Uterus (tissue), 4 donors: ENCODE data around the gene HEPN1. TPM values are rescaled to one million over a fixed set of nuclear protein-coding genes. Genes with fewer than 3 reads are reported as not detected.
A peak's percentile ranks its signal among the peaks of the same experiment; 100 is the strongest.

Experiments used
- DNase-seq, 2 donors: peaks; one replicate each; pipeline ENCODE4 v3.0.0-alpha.2; 2019 to 2020
- H3K27ac ChIP-seq, 2 donors: fragments of 200-600 bp; sonication (generic); 1 replicate in 1 of 2; 2 replicates in 1 of 2; pipeline ENCODE4 v1.5.1; 2016 to 2018
- H3K27me3 ChIP-seq, 2 donors: fragments of 200-600 bp; sonication (generic); one replicate each; pipeline ENCODE4 v1.5.1; 2018 to 2019; ENCODE audit warnings: control low read depth in 1 of 2
- H3K36me3 ChIP-seq, 2 donors: fragments of 200-600 bp; sonication (generic); one replicate each; pipeline ENCODE4 v1.5.1; 2019; ENCODE audit warnings: control low read depth in 1 of 2
- H3K4me1 ChIP-seq, 2 donors: fragments of 200-600 bp; sonication (generic); one replicate each; pipeline ENCODE4 v1.5.1; 2018 to 2019; ENCODE audit warnings: control low read depth in 1 of 2
- H3K4me3 ChIP-seq, 2 donors: fragments of 200-600 bp; sonication (generic); 1 replicate in 1 of 2; 2 replicates in 1 of 2; pipeline ENCODE4 v1.5.1; 2018 to 2019; ENCODE audit warnings: mild to moderate bottlenecking in 1 of 2
- H3K9me3 ChIP-seq, 2 donors: fragments of 200-600 bp; sonication (generic); one replicate each; pipeline ENCODE4 v1.5.1; 2019; ENCODE audit warnings: control low read depth in 1 of 2
- CTCF ChIP-seq, 4 experiments: fragments of 200-600 bp in 2 of 4; fragments of 450-650 bp in 2 of 4; sonication (generic) in 2 of 4; IDR thresholded peaks; one replicate each; pipeline ENCODE4 v1.5.1; 2016 to 2019; ENCODE audit warnings: antibody characterized with exemption in 4 of 4, mild to moderate bottlenecking in 2 of 4, moderate library complexity in 1 of 4
- POLR2A ChIP-seq, 2 donors: fragments of 450-650 bp; IDR thresholded peaks; one replicate each; pipeline ENCODE4 v1.6.1; 2016; ENCODE audit warnings: antibody characterized with exemption in 2 of 2, mild to moderate bottlenecking in 1 of 2, moderate library complexity in 1 of 2
- intact Hi-C: fragments of 100-400 bp; cut with DNase I; formaldehyde crosslinking; loops from one replicate; pipeline ENCODE4 v1.15.1; 2023; ENCODE audit warnings: low total_unique reads
- total RNA-seq, 4 donors: library from RNA; depleted of rRNA in 3 of 4; stranded (reverse); fragments of >200 nt in 3 of 4; gene quantifications; one replicate each; pipeline versions ENCODE4 v1.1.0 to v1.2.4, GENCODE V29; 2014 to 2023
- donor health status: DM: yes; HTN: yes; CAD: no.

HEPN1 gene
- total RNA-seq, 4 donors from 2014 or later, result not detected

- no peak for TF ChIP-seq CTCF (IDR thresholded peaks at IDR 0.05)
- no peak for TF ChIP-seq POLR2A (IDR thresholded peaks at IDR 0.05)
- Histone ChIP-seq H3K4me1 (peaks cover 0 to 5% of the 10 kb centered on the region in 2 donors), H3K36me3 (no peaks in the 10 kb centered on the region), H3K27me3 (peaks cover 8 to 26% of the 10 kb centered on the region in 2 donors), H3K4me3 (no peak overlapping the region), H3K27ac (no peak overlapping the region), H3K9me3 (no peaks in the 10 kb centered on the region)
- no peak for DNase-seq
- intact Hi-C loops, result no loop called here
Observed at GRCh38 chr11:124872741-124873140, 46.3 kb upstream of the HEPN1 start.

GRCh38 chr11:124873951-124874350 is 45.1 kb upstream of the HEPN1 start:
- Histone ChIP-seq H3K4me1 (peaks cover 0 to 4% of the 10 kb centered on the region in 2 donors), H3K4me3 (no peak overlapping the region), H3K36me3 (no peaks in the 10 kb centered on the region), H3K27ac (no peak overlapping the region), H3K9me3 (no peaks in the 10 kb centered on the region), H3K27me3 (peaks cover 1 to 16% of the 10 kb centered on the region in 2 donors)
- no peak for DNase-seq
- TF ChIP-seq CTCF (IDR thresholded peaks at IDR 0.05) (no peak), POLR2A (IDR thresholded peaks at IDR 0.05) (no peak)
- intact Hi-C loops, result no loop called here

- peaks cover 0 to 4% of the 10 kb centered on the region in 2 donors for H3K4me1 ChIP-seq
- intact Hi-C loops, result no loop called here
- H3K9me3 ChIP-seq, result no peaks in the 10 kb centered on the region
- peaks cover 0 to 8% of the 10 kb centered on the region in 2 donors for H3K27me3 ChIP-seq
- no peaks in the 10 kb centered on the region for H3K36me3 ChIP-seq
- H3K27ac ChIP-seq, result no peak overlapping the region
- H3K4me3 ChIP-seq, result no peak overlapping the region
- no peak for DNase-seq
- no peak for TF ChIP-seq POLR2A (IDR thresholded peaks at IDR 0.05)
- TF ChIP-seq CTCF (IDR thresholded peaks at IDR 0.05), result no peak
Observed at GRCh38 chr11:124874571-124875255, 44.3 kb upstream of the HEPN1 start.

- no peak for DNase-seq
- Histone ChIP-seq H3K9me3 (no peaks in the 10 kb centered on the region), H3K4me1 (peaks cover 0 to 4% of the 10 kb centered on the region in 2 donors), H3K36me3 (no peaks in the 10 kb centered on the region), H3K27ac (no peak overlapping the region), H3K4me3 (peak overlapping the region in 1 of 2 donors; percentile 60), H3K27me3 (peaks cover 0 to 4% of the 10 kb centered on the region in 2 donors)
- no peak for TF ChIP-seq POLR2A (IDR thresholded peaks at IDR 0.05)
- TF ChIP-seq CTCF (IDR thresholded peaks at IDR 0.05), result no peak
- intact Hi-C loops, result no loop called here
Observed at GRCh38 chr11:124875401-124875800, 43.6 kb upstream of the HEPN1 start.

GRCh38 chr11:124875943-124876817 is 42.9 kb upstream of the HEPN1 start:
- intact Hi-C loops, result no loop called here
- peak overlapping the region; percentile 87 to 89 for H3K27ac ChIP-seq
- H3K36me3 ChIP-seq, result no peaks in the 10 kb centered on the region
- peak overlapping the region; percentile 57 to 60 for H3K4me3 ChIP-seq
- DNase-seq, result peak; percentile 87 to 91
- H3K27me3 ChIP-seq, result peaks cover 0 to under 1% of the 10 kb centered on the region in 2 donors
- H3K9me3 ChIP-seq, result no peaks in the 10 kb centered on the region
- TF ChIP-seq POLR2A (IDR thresholded peaks at IDR 0.05), result peak; percentile 28 to 49
- TF ChIP-seq CTCF (IDR thresholded peaks at IDR 0.05), result peak; percentile 67 to 81 (median 73)
- peaks cover 0 to 4% of the 10 kb centered on the region in 2 donors for H3K4me1 ChIP-seq
